Epithelial cell of esophagus (primary cell): ENCODE measurements around the gene KL.

Experiments used
- DNase-seq: peaks from one replicate; pipeline ENCODE4 v3.0.0; 2010; ENCODE audit warnings: low read depth
- H3K4me3 ChIP-seq: 2 replicates; pipeline ENCODE4 v1.5.1; 2011; ENCODE audit warnings: mild to moderate bottlenecking, low read length, control low read depth
- TF ChIP-seq, protein P1 (sequence below): IDR thresholded peaks from 2 replicates; pipeline ENCODE4 v1.5.1; 2011; ENCODE audit warnings: low read depth, mild to moderate bottlenecking, low read length, control low read depth, inconsistent platforms; ENCODE audit not compliant: insufficient read depth; ENCODE audit errors: missing control alignments

Gene KL

GRCh38 chr13:33110713-33111413 lies 94.6 kb downstream of the KL start:
- no peak overlapping the region for H3K4me3 ChIP-seq
- DNase-seq: no peak
- TF ChIP-seq, protein P1, sequence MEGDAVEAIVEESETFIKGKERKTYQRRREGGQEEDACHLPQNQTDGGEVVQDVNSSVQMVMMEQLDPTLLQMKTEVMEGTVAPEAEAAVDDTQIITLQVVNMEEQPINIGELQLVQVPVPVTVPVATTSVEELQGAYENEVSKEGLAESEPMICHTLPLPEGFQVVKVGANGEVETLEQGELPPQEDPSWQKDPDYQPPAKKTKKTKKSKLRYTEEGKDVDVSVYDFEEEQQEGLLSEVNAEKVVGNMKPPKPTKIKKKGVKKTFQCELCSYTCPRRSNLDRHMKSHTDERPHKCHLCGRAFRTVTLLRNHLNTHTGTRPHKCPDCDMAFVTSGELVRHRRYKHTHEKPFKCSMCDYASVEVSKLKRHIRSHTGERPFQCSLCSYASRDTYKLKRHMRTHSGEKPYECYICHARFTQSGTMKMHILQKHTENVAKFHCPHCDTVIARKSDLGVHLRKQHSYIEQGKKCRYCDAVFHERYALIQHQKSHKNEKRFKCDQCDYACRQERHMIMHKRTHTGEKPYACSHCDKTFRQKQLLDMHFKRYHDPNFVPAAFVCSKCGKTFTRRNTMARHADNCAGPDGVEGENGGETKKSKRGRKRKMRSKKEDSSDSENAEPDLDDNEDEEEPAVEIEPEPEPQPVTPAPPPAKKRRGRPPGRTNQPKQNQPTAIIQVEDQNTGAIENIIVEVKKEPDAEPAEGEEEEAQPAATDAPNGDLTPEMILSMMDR: no peak

DNA sequence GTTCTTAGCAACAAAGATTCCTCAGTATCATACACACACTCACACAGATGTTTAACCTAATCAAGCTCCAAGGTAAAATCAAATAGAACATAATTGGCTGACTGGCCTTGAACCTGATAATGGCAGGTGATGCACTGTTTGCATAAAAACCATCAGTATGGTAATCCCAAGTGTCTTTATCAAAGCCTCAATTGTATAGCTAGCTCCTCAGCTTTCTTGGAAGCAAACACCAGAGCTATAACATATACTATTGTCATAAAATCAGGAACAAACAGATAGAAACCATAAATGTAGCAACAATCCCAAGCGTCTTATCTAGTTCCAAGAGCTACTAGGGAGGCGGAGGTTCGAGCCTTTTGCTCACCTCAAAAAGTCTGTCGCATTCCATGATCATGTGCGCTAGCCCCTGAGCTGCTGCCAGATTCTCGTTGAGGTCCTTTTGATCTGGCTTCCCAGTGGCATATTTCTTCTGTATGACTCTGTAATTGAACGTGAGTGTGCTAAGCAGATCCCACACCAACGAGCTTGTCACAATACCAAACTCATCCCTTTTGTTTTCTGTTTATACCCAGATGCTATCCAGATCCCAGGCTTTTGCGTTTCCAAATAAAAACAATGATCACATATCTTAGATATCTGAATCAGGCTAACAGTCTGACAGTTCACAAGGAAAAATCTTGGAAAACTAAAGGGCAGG lies 95.3 kb downstream of the KL start:
- no peak overlapping the region for H3K4me3 ChIP-seq
- DNase-seq: no peak
- TF ChIP-seq, protein P1: no peak

DNA sequence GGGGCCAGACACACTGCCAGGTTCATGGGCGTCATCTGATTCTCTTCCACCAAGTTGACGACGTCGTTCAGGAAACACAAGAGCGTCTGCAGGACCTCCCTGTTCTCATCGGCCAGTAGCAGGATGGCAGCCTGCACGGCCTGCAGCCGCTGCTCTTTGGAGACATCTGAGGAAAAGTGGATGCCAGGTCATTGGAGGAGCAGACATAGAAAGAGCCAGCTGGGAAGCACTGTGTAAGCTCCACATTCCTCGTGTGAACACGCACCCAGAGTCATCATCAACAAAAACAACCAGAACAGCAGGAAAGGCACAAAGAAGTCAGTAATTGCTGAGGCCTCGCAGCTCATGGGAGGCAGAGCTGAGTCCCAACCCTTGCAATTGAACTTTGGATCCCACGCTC lies 96.5 kb downstream of the KL start:
- DNase-seq: no peak
- no peak overlapping the region for H3K4me3 ChIP-seq
- TF ChIP-seq, protein P1: no peak

GRCh38 chr13:33114146-33114545 lies 97.9 kb downstream of the KL start:
- no peak for DNase-seq
- no peak overlapping the region for H3K4me3 ChIP-seq
- TF ChIP-seq, protein P1: no peak

- DNase-seq: no peak
- TF ChIP-seq, protein P1: no peak
- no peak overlapping the region for H3K4me3 ChIP-seq
These were observed 99.1 kb downstream of the KL start for GRCh38 chr13:33115274-33115673.
